Measurements from ENCODE around the gene SNX4.

SNX4 gene

GRCh38 chr3:125460233-125460632, 59.8 kb downstream of the SNX4 start:
- Histone ChIP-seq H4K20me1 (ENCODE audit: insufficient read depth, low read length) (no peaks in the 10 kb centered on the region), H3K9me2 (ENCODE audit: low read depth, low read length) (no peaks in the 10 kb centered on the region), H3K27ac (ENCODE audit: low read depth, low read length, poor library complexity, severe bottlenecking) (no peak overlapping the region), H3K4me3 (ENCODE audit: low read depth, low read length, poor library complexity, severe bottlenecking) (no peak overlapping the region), H3K9me3 (ENCODE audit: low read length) (no peaks in the 10 kb centered on the region), H3K4me1 (ENCODE audit: insufficient read depth, low read length, severe bottlenecking) (no peaks in the 10 kb centered on the region), H3K9ac (ENCODE audit: low read length) (no peak overlapping the region), H3K27me3 (ENCODE audit: insufficient read depth, low read length) (no peaks in the 10 kb centered on the region), H3K4me2 (ENCODE audit: low read length) (no peak overlapping the region), H3K79me2 (ENCODE audit: insufficient read depth, low read length) (no peaks in the 10 kb centered on the region), H3F3A (ENCODE audit: insufficient read depth, low read length) (no peaks in the 10 kb centered on the region), H3K36me3 (ENCODE audit: insufficient read depth, low read length) (peaks cover 54% of the 10 kb centered on the region), H2AFZ (ENCODE audit: low read length) (no peak overlapping the region)
- TF ChIP-seq EZH2 (IDR thresholded peaks at IDR 0.05; ENCODE audit: borderline replicate concordance, low read length): no peak

- H3K4me1 ChIP-seq (ENCODE audit: insufficient read depth, low read length, severe bottlenecking): no peaks in the 10 kb centered on the region
- H3K79me2 ChIP-seq (ENCODE audit: insufficient read depth, low read length): no peaks in the 10 kb centered on the region
- H2AFZ ChIP-seq (ENCODE audit: low read length): no peak overlapping the region
- H3K36me3 ChIP-seq (ENCODE audit: insufficient read depth, low read length): peaks cover 26% of the 10 kb centered on the region
- H3K4me2 ChIP-seq (ENCODE audit: low read length): no peak overlapping the region
- H3K9me2 ChIP-seq (ENCODE audit: low read depth, low read length): no peaks in the 10 kb centered on the region
- TF ChIP-seq EZH2 (IDR thresholded peaks at IDR 0.05; ENCODE audit: borderline replicate concordance, low read length) (no peak), CTCF (IDR thresholded peaks at IDR 0.05; ENCODE audit: low read length) (no peak)
- H3K9ac ChIP-seq (ENCODE audit: low read length): no peak overlapping the region
- no peaks in the 10 kb centered on the region for H3K9me3 ChIP-seq (ENCODE audit: low read length)
- H4K20me1 ChIP-seq (ENCODE audit: insufficient read depth, low read length): no peaks in the 10 kb centered on the region
- H3K27ac ChIP-seq (ENCODE audit: low read depth, low read length, poor library complexity, severe bottlenecking): no peak overlapping the region
- H3K27me3 ChIP-seq (ENCODE audit: insufficient read depth, low read length): no peaks in the 10 kb centered on the region
- no peak overlapping the region for H3K4me3 ChIP-seq (ENCODE audit: low read depth, low read length, poor library complexity, severe bottlenecking)
- H3F3A ChIP-seq (ENCODE audit: insufficient read depth, low read length): peaks cover 4% of the 10 kb centered on the region; the same call in 1 of the 2 replicates
Observed at GRCh38 chr3:125443923-125444322, 76.1 kb downstream of the SNX4 start.

- peaks cover 14% of the 10 kb centered on the region for H3K36me3 ChIP-seq (ENCODE audit: insufficient read depth, low read length)
- H3K4me1 ChIP-seq (ENCODE audit: insufficient read depth, low read length, severe bottlenecking): no peaks in the 10 kb centered on the region
- no peak overlapping the region for H3K9ac ChIP-seq (ENCODE audit: low read length)
- H3K27ac ChIP-seq (ENCODE audit: low read depth, low read length, poor library complexity, severe bottlenecking): no peak overlapping the region
- H3K9me3 ChIP-seq (ENCODE audit: low read length): no peaks in the 10 kb centered on the region
- no peak overlapping the region for H3K4me2 ChIP-seq (ENCODE audit: low read length)
- no peaks in the 10 kb centered on the region for H3K79me2 ChIP-seq (ENCODE audit: insufficient read depth, low read length)
- H3F3A ChIP-seq (ENCODE audit: insufficient read depth, low read length): peaks cover 4% of the 10 kb centered on the region; the same call in 1 of the 2 replicates
- no peak overlapping the region for H3K4me3 ChIP-seq (ENCODE audit: low read depth, low read length, poor library complexity, severe bottlenecking)
- TF ChIP-seq CTCF (IDR thresholded peaks at IDR 0.05; ENCODE audit: low read length) (no peak), EZH2 (IDR thresholded peaks at IDR 0.05; ENCODE audit: borderline replicate concordance, low read length) (no peak)
- no peaks in the 10 kb centered on the region for H3K9me2 ChIP-seq (ENCODE audit: low read depth, low read length)
- H4K20me1 ChIP-seq (ENCODE audit: insufficient read depth, low read length): no peaks in the 10 kb centered on the region
- no peak overlapping the region for H2AFZ ChIP-seq (ENCODE audit: low read length)
- no peaks in the 10 kb centered on the region for H3K27me3 ChIP-seq (ENCODE audit: insufficient read depth, low read length)
Observed at GRCh38 chr3:125442506-125442905, 77.5 kb downstream of the SNX4 start.

- H3F3A ChIP-seq (ENCODE audit: insufficient read depth, low read length): peaks cover 4% of the 10 kb centered on the region; the same call in 1 of the 2 replicates
- H3K27me3 ChIP-seq (ENCODE audit: insufficient read depth, low read length): no peaks in the 10 kb centered on the region
- no peaks in the 10 kb centered on the region; the same call in 1 of the 2 replicates for H3K36me3 ChIP-seq (ENCODE audit: insufficient read depth, low read length)
- no peaks in the 10 kb centered on the region for H3K79me2 ChIP-seq (ENCODE audit: insufficient read depth, low read length)
- TF ChIP-seq EZH2 (IDR thresholded peaks at IDR 0.05; ENCODE audit: borderline replicate concordance, low read length) (no peak), CTCF (IDR thresholded peaks at IDR 0.05; ENCODE audit: low read length) (no peak)
- H3K9me3 ChIP-seq (ENCODE audit: low read length): no peaks in the 10 kb centered on the region
- no peak overlapping the region for H3K27ac ChIP-seq (ENCODE audit: low read depth, low read length, poor library complexity, severe bottlenecking)
- no peak overlapping the region for H3K9ac ChIP-seq (ENCODE audit: low read length)
- H3K4me2 ChIP-seq (ENCODE audit: low read length): no peak overlapping the region
- no peaks in the 10 kb centered on the region for H3K9me2 ChIP-seq (ENCODE audit: low read depth, low read length)
- H3K4me3 ChIP-seq (ENCODE audit: low read depth, low read length, poor library complexity, severe bottlenecking): no peak overlapping the region
- no peaks in the 10 kb centered on the region for H3K4me1 ChIP-seq (ENCODE audit: insufficient read depth, low read length, severe bottlenecking)
- no peaks in the 10 kb centered on the region for H4K20me1 ChIP-seq (ENCODE audit: insufficient read depth, low read length)
- H2AFZ ChIP-seq (ENCODE audit: low read length): no peak overlapping the region
Observed at GRCh38 chr3:125440970-125441369, 79.0 kb downstream of the SNX4 start.
